IPS-15b (cell line): ENCODE measurements around the gene IFIT1B.
A peak's percentile ranks its signal among the peaks of the same experiment; 100 is the strongest.
"Not testable (repeated sequence)": the region's sequence is repeated elsewhere in the genome, so short reads cannot be mapped to it uniquely, and the experiment has no call there.

Experiments used
- H3K27me3 ChIP-seq: one replicate; pipeline ENCODE4 v1.6.1; 2013; ENCODE audit warnings: low read length; ENCODE audit not compliant: control insufficient read depth, insufficient read depth
- H3K36me3 ChIP-seq: one replicate; pipeline ENCODE4 v1.6.1; 2013; ENCODE audit warnings: low read length; ENCODE audit not compliant: control insufficient read depth, insufficient read depth
- H3K4me1 ChIP-seq: one replicate; pipeline ENCODE4 v1.6.1; 2013; ENCODE audit warnings: mild to moderate bottlenecking, low read length; ENCODE audit not compliant: control insufficient read depth, insufficient read depth
- H3K4me3 ChIP-seq: one replicate; pipeline ENCODE4 v1.5.1; 2013; ENCODE audit warnings: low read depth, low read length
- H3K9ac ChIP-seq: one replicate; pipeline ENCODE4 v1.6.1; 2013; ENCODE audit warnings: low read depth, mild to moderate bottlenecking, low read length
- H3K9me3 ChIP-seq: one replicate; pipeline ENCODE4 v1.6.1; 2013; ENCODE audit warnings: mild to moderate bottlenecking, low read length; ENCODE audit not compliant: control insufficient read depth, insufficient read depth

Gene IFIT1B

GRCh38 chr10:89391226-89391576, 13.3 kb downstream of the IFIT1B start:
- H3K4me3 ChIP-seq, H3K9me3 ChIP-seq, H3K36me3 ChIP-seq, H3K9ac ChIP-seq, H3K27me3 ChIP-seq: not testable (repeated sequence)
- peaks cover 14% of the 10 kb centered on the region for H3K4me1 ChIP-seq

DNA sequence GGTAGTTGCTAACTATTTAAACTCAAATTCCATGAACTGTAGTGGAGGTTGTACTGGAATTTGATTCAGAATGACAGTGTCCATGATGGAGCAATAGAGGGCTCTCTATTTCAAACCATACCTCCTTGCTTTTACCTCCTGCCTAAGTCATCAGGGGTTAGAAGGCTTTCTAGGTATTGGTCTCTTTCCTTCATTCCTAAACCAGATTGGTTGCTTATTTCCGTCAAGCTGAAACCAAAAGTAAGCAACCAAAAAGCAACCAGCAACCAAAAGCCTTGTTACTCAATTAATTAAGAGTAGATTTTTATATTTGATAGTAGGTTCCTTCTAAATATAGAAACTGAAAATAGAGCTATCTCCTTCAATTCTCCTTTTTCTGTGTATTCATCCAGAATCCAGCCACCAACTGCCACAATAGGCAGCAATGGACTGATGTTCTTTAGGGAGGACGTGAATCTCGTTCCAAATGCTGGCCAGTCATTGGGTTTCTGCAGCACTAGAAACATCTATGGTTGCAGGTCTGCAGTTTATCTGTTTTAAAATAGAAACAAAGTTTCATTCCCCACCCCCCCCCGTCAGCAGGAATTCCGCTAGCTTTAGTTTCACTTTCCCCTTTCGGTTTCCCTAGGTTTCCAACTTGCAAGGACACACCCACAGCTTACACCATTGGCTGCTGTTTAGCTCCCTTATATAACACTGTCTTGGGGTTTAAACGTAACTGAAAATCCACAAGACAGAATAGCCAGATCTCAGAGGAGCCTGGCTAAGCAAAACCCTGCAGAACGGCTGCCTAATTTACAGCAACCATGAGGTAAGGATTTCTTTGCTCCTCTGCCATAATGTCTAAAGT, 14.3 kb downstream of the IFIT1B start, which contains the start of gene IFIT1:
Gene IFIT1 (plus strand): TSS at position 717 of the 850 bp plus-strand sequence. CDS start 90 bp downstream, at position 807.
- Histone ChIP-seq H3K9ac (peak within 1 kb of the TSS; percentile 19), H3K4me3 (peak within 1 kb of the TSS; percentile 66), H3K36me3 (no peaks in the 10 kb centered on the region), H3K4me1 (peaks cover 8% of the 10 kb centered on the region), H3K27me3 (no peaks in the 10 kb centered on the region), H3K9me3 (no peaks in the 10 kb centered on the region)

DNA sequence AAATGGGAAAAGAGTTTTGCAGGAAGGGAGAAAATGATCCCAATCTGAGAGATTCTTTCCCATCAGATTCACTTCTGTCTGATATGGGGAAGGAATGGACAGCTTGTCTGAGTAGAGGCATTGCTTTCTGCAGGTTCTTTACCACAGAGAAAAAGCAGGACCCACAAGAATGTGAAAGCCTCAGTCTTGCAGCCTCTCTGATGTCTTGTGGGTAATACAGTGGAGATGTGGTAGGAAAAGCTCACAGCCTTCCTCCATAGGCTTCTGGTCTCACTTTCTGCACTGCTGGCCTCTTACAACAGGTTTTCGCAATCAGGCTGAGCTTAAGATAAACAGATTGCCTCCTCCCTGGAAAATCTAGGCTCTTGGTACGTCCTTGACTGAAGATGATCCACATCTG, 15.1 kb downstream of the IFIT1B start:
- Histone ChIP-seq H3K36me3 (no peaks in the 10 kb centered on the region), H3K9ac (no peak overlapping the region), H3K9me3 (no peaks in the 10 kb centered on the region), H3K4me3 (peak overlapping the region; percentile 66), H3K27me3 (no peaks in the 10 kb centered on the region), H3K4me1 (peaks cover 8% of the 10 kb centered on the region)

GRCh38 chr10:89393898-89394297, 16.0 kb downstream of the IFIT1B start:
- H3K9me3 ChIP-seq, result no peaks in the 10 kb centered on the region
- peaks cover 8% of the 10 kb centered on the region for H3K4me1 ChIP-seq
- H3K27me3 ChIP-seq, result no peaks in the 10 kb centered on the region
- H3K9ac ChIP-seq, result no peak overlapping the region
- H3K36me3 ChIP-seq, result no peaks in the 10 kb centered on the region
- no peak overlapping the region for H3K4me3 ChIP-seq

DNA sequence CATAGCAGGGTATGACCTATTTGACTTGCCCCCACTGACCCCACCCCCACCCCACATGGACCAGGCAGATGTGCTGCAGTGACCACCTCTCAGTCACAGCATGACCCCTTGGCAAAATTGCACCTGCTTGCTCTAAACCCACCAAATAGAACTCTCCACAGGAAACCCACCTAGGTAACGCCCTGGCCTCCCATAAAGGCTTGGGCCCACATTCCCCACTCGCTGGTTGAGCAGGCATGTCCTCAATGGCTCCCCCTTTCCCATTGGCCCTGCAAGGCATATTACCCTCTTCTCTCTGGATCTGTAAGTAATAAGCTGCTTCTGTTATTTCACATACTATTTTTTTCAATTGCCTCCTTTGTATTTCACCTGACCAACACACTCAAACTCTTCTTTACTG, 17.3 kb downstream of the IFIT1B start:
- peaks cover 8% of the 10 kb centered on the region for H3K4me1 ChIP-seq
- H3K4me3 ChIP-seq, result no peak overlapping the region
- H3K36me3 ChIP-seq, result no peaks in the 10 kb centered on the region
- no peak overlapping the region for H3K9ac ChIP-seq
- H3K9me3 ChIP-seq, result no peaks in the 10 kb centered on the region
- no peaks in the 10 kb centered on the region for H3K27me3 ChIP-seq

- Histone ChIP-seq H3K36me3 (no peaks in the 10 kb centered on the region), H3K4me1 (peaks cover under 1% of the 10 kb centered on the region), H3K9me3 (no peaks in the 10 kb centered on the region), H3K27me3 (no peaks in the 10 kb centered on the region), H3K9ac (no peak overlapping the region), H3K4me3 (no peak overlapping the region)
These were observed 20.3 kb downstream of the IFIT1B start for GRCh38 chr10:89398003-89398749.

- no peak overlapping the region for H3K9ac ChIP-seq
- H3K36me3 ChIP-seq, result no peaks in the 10 kb centered on the region
- no peaks in the 10 kb centered on the region for H3K9me3 ChIP-seq
- H3K27me3 ChIP-seq, result no peaks in the 10 kb centered on the region
- H3K4me3 ChIP-seq, result no peak overlapping the region
- no peaks in the 10 kb centered on the region for H3K4me1 ChIP-seq
These were observed 22.1 kb downstream of the IFIT1B start for GRCh38 chr10:89399956-89400355.

DNA sequence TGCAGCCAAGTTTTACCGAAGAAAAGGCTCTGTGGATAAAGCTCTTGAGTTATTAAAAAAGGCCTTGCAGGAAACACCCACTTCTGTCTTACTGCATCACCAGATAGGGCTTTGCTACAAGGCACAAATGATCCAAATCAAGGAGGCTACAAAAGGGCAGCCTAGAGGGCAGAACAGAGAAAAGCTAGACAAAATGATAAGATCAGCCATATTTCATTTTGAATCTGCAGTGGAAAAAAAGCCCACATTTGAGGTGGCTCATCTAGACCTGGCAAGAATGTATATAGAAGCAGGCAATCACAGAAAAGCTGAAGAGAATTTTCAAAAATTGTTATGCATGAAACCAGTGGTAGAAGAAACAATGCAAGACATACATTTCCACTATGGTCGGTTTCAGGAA, 25.2 kb downstream of the IFIT1B start:
- no peaks in the 10 kb centered on the region for H3K4me1 ChIP-seq
- H3K36me3 ChIP-seq, result no peaks in the 10 kb centered on the region
- H3K9ac ChIP-seq, result no peak overlapping the region
- no peak overlapping the region for H3K4me3 ChIP-seq
- H3K9me3 ChIP-seq, result no peaks in the 10 kb centered on the region
- no peaks in the 10 kb centered on the region for H3K27me3 ChIP-seq

DNA sequence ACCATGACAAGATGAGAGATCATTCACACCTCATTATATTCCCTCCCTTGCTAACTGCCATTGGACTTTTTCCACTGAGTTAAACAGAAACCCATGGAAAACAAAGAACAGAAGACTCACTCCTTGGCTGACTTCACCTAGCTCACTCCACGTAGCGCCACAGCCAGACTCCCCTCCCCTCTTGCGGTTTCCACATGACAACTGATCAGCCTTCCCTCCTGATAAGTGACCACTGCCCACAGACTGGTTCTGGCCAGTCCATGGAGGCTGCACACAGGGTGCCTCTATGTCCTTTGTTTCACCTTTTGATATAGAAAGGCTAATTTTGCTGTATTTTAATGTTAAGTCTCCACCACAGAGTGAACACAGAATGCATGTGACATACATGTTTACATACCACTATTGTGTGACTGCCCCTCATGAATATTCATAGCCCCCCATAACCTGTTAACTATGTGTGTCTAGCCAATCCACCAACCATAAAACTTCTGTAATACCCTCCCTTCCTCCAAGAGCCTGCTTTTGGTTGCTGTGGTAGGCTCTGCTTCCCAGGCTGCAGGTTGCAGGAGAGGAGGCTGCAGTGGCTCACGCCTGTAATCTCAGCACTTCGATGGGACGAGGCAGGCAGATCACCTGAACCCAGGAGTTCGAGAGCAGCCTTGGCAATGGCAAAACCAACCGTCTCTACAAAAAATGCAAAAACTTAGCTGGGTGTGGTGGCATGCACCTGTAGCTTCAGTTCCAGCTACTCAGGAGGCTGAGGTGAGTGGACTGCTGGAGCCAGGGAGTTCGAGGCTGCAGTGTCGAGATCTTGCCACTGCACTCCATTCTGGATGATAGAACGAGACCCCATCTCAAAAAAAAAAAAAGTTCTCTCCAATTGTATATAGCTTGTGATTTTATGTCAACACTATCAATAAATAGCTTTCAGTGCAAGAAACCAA, 26.5 kb downstream of the IFIT1B start:
- Histone ChIP-seq H3K27me3 (no peaks in the 10 kb centered on the region), H3K9ac (no peak overlapping the region), H3K36me3 (no peaks in the 10 kb centered on the region), H3K4me1 (no peaks in the 10 kb centered on the region), H3K9me3 (no peaks in the 10 kb centered on the region), H3K4me3 (no peak overlapping the region)

GRCh38 chr10:89406178-89406577, 28.3 kb downstream of the IFIT1B start:
- H3K27me3 ChIP-seq, H3K36me3 ChIP-seq, H3K9ac ChIP-seq, H3K9me3 ChIP-seq, H3K4me3 ChIP-seq, H3K4me1 ChIP-seq: not testable (repeated sequence)

DNA sequence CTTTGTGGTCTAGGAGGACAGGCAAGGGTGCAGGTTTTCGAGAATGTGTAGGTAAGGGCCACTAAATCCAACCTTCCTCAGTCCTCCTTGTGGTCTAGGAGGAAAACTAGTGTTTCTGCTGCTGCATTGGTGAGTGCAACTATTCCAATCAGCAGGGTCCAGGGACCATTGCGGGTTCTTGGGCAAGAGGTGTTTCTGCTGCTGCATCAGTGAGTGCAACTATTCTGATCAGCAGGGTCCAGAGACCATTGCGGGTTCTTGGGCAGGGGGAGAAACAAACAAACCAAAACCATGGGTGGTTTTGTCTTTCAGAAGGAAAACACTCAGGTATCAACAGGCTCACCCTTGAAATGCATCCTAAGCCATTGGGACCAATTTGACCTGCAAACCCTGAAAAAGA, 29.9 kb downstream of the IFIT1B start:
- not testable (repeated sequence) for H3K36me3 ChIP-seq, H3K9ac ChIP-seq, H3K4me1 ChIP-seq, H3K27me3 ChIP-seq, H3K9me3 ChIP-seq, H3K4me3 ChIP-seq
